GM12878 (cell line): ENCODE data around the gene GALNT18. TPM values are rescaled to one million over a fixed set of nuclear protein-coding genes. Genes with fewer than 3 reads are reported as not detected.

Experiments
- BCLAF1 ChIP-seq: fragments of 450-650 bp; IDR thresholded peaks from 2 replicates; pipeline ENCODE4 v1.6.1; 2017; ENCODE audit warnings: antibody characterized with exemption, mild to moderate bottlenecking, moderate library complexity
- CEBPB ChIP-seq, 2 experiments: fragments of 150-350 bp in 1 of 2; IDR thresholded peaks; 2 replicates each; pipeline ENCODE4 v1.6.1; 2012 to 2014; ENCODE audit warnings: low read depth in 2 of 2, low read length in 2 of 2, borderline replicate concordance in 1 of 2, inconsistent platforms in 1 of 2
- DPF2 ChIP-seq: fragments of 450-650 bp; IDR thresholded peaks from 2 replicates; pipeline ENCODE4 v1.6.1; 2017; ENCODE audit warnings: mild to moderate bottlenecking
- NKRF ChIP-seq: fragments of 450-650 bp; conservative IDR thresholded peaks from 2 replicates; pipeline ENCODE4 v1.6.1; 2017; ENCODE audit warnings: mild to moderate bottlenecking, moderate library complexity
- NR2C2 ChIP-seq: IDR thresholded peaks from 2 replicates; pipeline ENCODE4 v1.6.1; 2011; ENCODE audit warnings: borderline replicate concordance, low read depth; ENCODE audit not compliant: control insufficient read depth, insufficient read length
- RAD21 ChIP-seq: IDR thresholded peaks from 2 replicates; pipeline ENCODE4 v1.6.1; 2011; ENCODE audit warnings: mild to moderate bottlenecking, low read depth, low read length, moderate library complexity; ENCODE audit not compliant: insufficient read depth
- RELB ChIP-seq: fragments of 450-650 bp; IDR thresholded peaks from 2 replicates; pipeline ENCODE4 v1.6.1; 2017; ENCODE audit warnings: low read depth, mild to moderate bottlenecking, moderate library complexity
- STAT3 ChIP-seq: IDR thresholded peaks from 2 replicates; pipeline ENCODE4 v1.6.1; 2011; ENCODE audit warnings: low read depth, low read length, improper control_type of control experiment
- ZNF592 ChIP-seq: fragments of 450-650 bp; IDR thresholded peaks from 2 replicates; pipeline ENCODE4 v1.6.1; 2017; ENCODE audit warnings: mild to moderate bottlenecking, moderate library complexity
- ZNF622 ChIP-seq: fragments of 450-650 bp; IDR thresholded peaks from 2 replicates; pipeline ENCODE4 v1.6.1; 2017; ENCODE audit warnings: mild to moderate bottlenecking, inconsistent platforms
- polyA plus RNA-seq, 11 experiments: library from polyadenylated mRNA; depleted of rRNA in 4 of 11; unstranded in 6 of 11; stranded (reverse) in 5 of 11; fragments of >200 nt; fragmentation: Nextera tagmentation in 4 of 11; fragmentation: Illumina TruSeq in 1 of 11; extraction: Ambion mirVana in 4 of 11; extraction: Trizol in 1 of 11; gene quantifications; 1 replicate in 1 of 11; 2 replicates in 10 of 11; pipeline versions ENCODE4 v1.2.1 to v1.2.3, GENCODE V29; 2011 to 2016; ENCODE audit warnings: inconsistent platforms in 2 of 11, missing spikeins in 2 of 11, low read depth in 1 of 11
- total RNA-seq, 4 experiments: library from RNA; depleted of rRNA in 3 of 4; stranded (reverse); fragments of >200 nt in 3 of 4; fragmentation: Illumina TruSeq in 1 of 4; extraction: Trizol in 1 of 4; gene quantifications; 2 replicates each; pipeline versions ENCODE4 v1.2.1 to v1.2.3, GENCODE V29; 2013 to 2021

GALNT18 gene
- total and polyA plus RNA-seq, 10 of the 15 experiments (the other 5 are each of a cell fraction or from before 2014, with no cell fraction given), result 1.2 to 14.2 (median 6.3) TPM

GRCh38 chr11:11622340-11622706 lies 518 bp upstream of the GALNT18 start (continued):
- TF ChIP-seq BCLAF1 (no peak), STAT3 (no peak), NKRF (no peak), NR2C2 (no peak), DPF2 (no peak), CEBPB (IDR thresholded peaks at IDR 0.05; ENCODE audit: borderline replicate concordance in 1 of 2, low read depth in 2 of 2, low read length in 2 of 2) (no peak), RAD21 (no peak), ZNF592 (no peak), ZNF622 (no peak), RELB (peak; percentile 41; the same call in 1 of the 2 replicates)
- TF ChIP-seq, all 136 proteins: peak for 4
